Epithelial cell of proximal tubule (primary cell): ENCODE data around the gene DOCK1. TPM values are rescaled to one million over a fixed set of nuclear protein-coding genes. Genes with fewer than 3 reads are reported as not detected.

Experiments used
- DNase-seq: peaks from one replicate; pipeline ENCODE4 v3.0.0-alpha.2; 2011; ENCODE audit warnings: low read depth
- H3K4me3 ChIP-seq: 2 replicates; pipeline ENCODE4 v1.5.1; 2011; ENCODE audit warnings: low read depth, mild to moderate bottlenecking, low read length
- CTCF ChIP-seq: conservative IDR thresholded peaks from 2 replicates; pipeline ENCODE4 v1.5.1; 2012; ENCODE audit warnings: low read depth, mild to moderate bottlenecking, low read length
- total RNA-seq: library from RNA; depleted of rRNA; stranded (reverse); fragments of >200 nt; gene quantifications from 2 replicates; pipeline ENCODE4 v1.2.3, GENCODE V29; 2015

Gene DOCK1
- total RNA-seq, 1 donor from 2014 or later: 31.9 TPM

GRCh38 chr10:127375461-127375860 is 470.2 kb downstream of the DOCK1 start:
- no peak overlapping the region for H3K4me3 ChIP-seq
- no peak for DNase-seq
- no peak for TF ChIP-seq CTCF

GRCh38 chr10:127376071-127376470 is 470.8 kb downstream of the DOCK1 start:
- no peak for DNase-seq
- no peak overlapping the region for H3K4me3 ChIP-seq
- TF ChIP-seq CTCF: no peak

- DNase-seq: no peak
- TF ChIP-seq CTCF: no peak
- H3K4me3 ChIP-seq: no peak overlapping the region
Measured at GRCh38 chr10:127378628-127379027, 473.4 kb downstream of the DOCK1 start.

- TF ChIP-seq CTCF: no peak
- no peak for DNase-seq
- H3K4me3 ChIP-seq: no peak overlapping the region
Measured at GRCh38 chr10:127384532-127384931, 479.3 kb downstream of the DOCK1 start.

GRCh38 chr10:127385066-127385465 is 479.8 kb downstream of the DOCK1 start:
- no peak for TF ChIP-seq CTCF
- no peak overlapping the region for H3K4me3 ChIP-seq
- no peak for DNase-seq

- no peak for TF ChIP-seq CTCF
- DNase-seq: no peak
Measured at GRCh38 chr10:127386606-127387327, 481.5 kb downstream of the DOCK1 start.

GRCh38 chr10:127391875-127392274 is 486.6 kb downstream of the DOCK1 start:
- no peak for DNase-seq
- TF ChIP-seq CTCF: no peak
- H3K4me3 ChIP-seq: no peak overlapping the region

More at GRCh38 chr10:127386606-127387327, 481.5 kb downstream of the DOCK1 start:
- no peak overlapping the region for H3K4me3 ChIP-seq
